ENCODE measurements around the gene PRCC. TPM values are rescaled to one million over a fixed set of nuclear protein-coding genes. Genes with fewer than 3 reads are reported as not detected.

PRCC gene
- total RNA-seq, 1 experiment from 2014 or later = 103 TPM

- peak overlapping the region; percentile 43 for H2AFZ ChIP-seq (ENCODE audit: low read length)
- intact Hi-C loops (cut with micrococcal nuclease) = no loop called here
- peak; percentile 1; the same call in 1 of the 2 replicates for ATAC-seq
Observed at GRCh38 chr1:156750191-156750672, 17.1 kb upstream of the PRCC start.

GRCh38 chr1:156750711-156751450, 16.5 kb upstream of the PRCC start:
- TF ChIP-seq EZH2phosphoT487 (IDR thresholded peaks at IDR 0.05; ENCODE audit: borderline replicate concordance, low read length) (no peak), CTCF (conservative IDR thresholded peaks at IDR 0.05; ENCODE audit: low read depth, low read length) (no peak), EZH2 (IDR thresholded peaks at IDR 0.05; ENCODE audit: low read length, unreplicated experiment) (no peak)
- Histone ChIP-seq H3F3A (ENCODE audit: low read length, unreplicated experiment) (peaks cover 6% of the 10 kb centered on the region), H3K36me3 (ENCODE audit: low read depth, low read length) (peaks cover 9% of the 10 kb centered on the region; the same call in 1 of the 2 replicates), H4K20me1 (ENCODE audit: low read length) (0 out of 2 replicates have a peak, but pooled peaks cover 5% of the 10 kb centered on the region), H2AFZ (ENCODE audit: low read length) (peak overlapping the region; percentile 43), H3K27me3 (ENCODE audit: low read length) (no peaks in the 10 kb centered on the region), H3K9ac (ENCODE audit: low read length) (peak overlapping the region; percentile 99), H3K4me1 (ENCODE audit: insufficient read depth, low read length) (peaks cover 51% of the 10 kb centered on the region), H3K9me3 (ENCODE audit: low read length) (no peaks in the 10 kb centered on the region), H3K9me2 (replicated peaks; ENCODE audit: low read length) (no peaks in the 10 kb centered on the region), H3K79me2 (ENCODE audit: low read length) (peaks cover 70% of the 10 kb centered on the region), H3K4me2 (ENCODE audit: low read length) (peak overlapping the region; percentile 96), H3K27ac (ENCODE audit: low read length) (peak overlapping the region; percentile 99), H3K4me3 (ENCODE audit: low read length) (peak overlapping the region; percentile 86)
- ATAC-seq (no peak; the same call in 1 of the 2 replicates), DNase-seq (no peak)
- ChIA-PET POLR2A (ENCODE audit: unreplicated experiment) (interaction anchor here (0.5 to 1.2 kb wide), 4 partner anchors 10 to 550 kb away, joined by 4 to 7 read pairs (median 5); partner anchors contain the start of gene PRCC), CTCF (interaction anchor here (0.6 to 1.6 kb wide), 3 partner anchors 24 to 39 kb away, joined by 3 to 7 read pairs (median 5); no protein-coding TSS in a partner anchor)
- intact Hi-C loops (cut with micrococcal nuclease) = loop anchor here (1.0 kb wide), 1 partner anchor 23 kb away; the partner anchor contains the start of genes ISG20L2 and METTL25B
- BruUV-seq (replicated peaks) = TSS peak; percentile 30

More at GRCh38 chr1:156750191-156750672, 17.1 kb upstream of the PRCC start:
- H3K36me3 ChIP-seq (ENCODE audit: low read depth, low read length) = peaks cover 16% of the 10 kb centered on the region; the same call in 1 of the 2 replicates
- H3K79me2 ChIP-seq (ENCODE audit: low read length) = peaks cover 76% of the 10 kb centered on the region
- peak overlapping the region; percentile 86 for H3K4me3 ChIP-seq (ENCODE audit: low read length)
- no peaks in the 10 kb centered on the region for H3K27me3 ChIP-seq (ENCODE audit: low read length)
- H3K27ac ChIP-seq (ENCODE audit: low read length) = peak overlapping the region; percentile 99
- H3K4me2 ChIP-seq (ENCODE audit: low read length) = peak overlapping the region; percentile 96
- H3K9me2 ChIP-seq (replicated peaks; ENCODE audit: low read length) = no peaks in the 10 kb centered on the region
- peaks cover 56% of the 10 kb centered on the region for H3K4me1 ChIP-seq (ENCODE audit: insufficient read depth, low read length)
- H3K9ac ChIP-seq (ENCODE audit: low read length) = peak overlapping the region; percentile 99
- peaks cover 11% of the 10 kb centered on the region for H3F3A ChIP-seq (ENCODE audit: low read length, unreplicated experiment)
- ChIA-PET POLR2A (ENCODE audit: unreplicated experiment) (no interaction called here), CTCF (interaction anchor here (0.6 to 1.6 kb wide), 2 partner anchors 24 to 293 kb away, joined by 3 to 7 read pairs; no protein-coding TSS in a partner anchor)
- no TSS peak for BruUV-seq (replicated peaks)
- peak; percentile 84 for DNase-seq
- no peaks in the 10 kb centered on the region for H3K9me3 ChIP-seq (ENCODE audit: low read length)
- 0 out of 2 replicates have a peak, but pooled peaks cover 5% of the 10 kb centered on the region for H4K20me1 ChIP-seq (ENCODE audit: low read length)
- no peak for TF ChIP-seq CTCF (conservative IDR thresholded peaks at IDR 0.05; ENCODE audit: low read depth, low read length)
- no peak for TF ChIP-seq EZH2 (IDR thresholded peaks at IDR 0.05; ENCODE audit: low read length, unreplicated experiment)
